HG03520 (cell line): ENCODE data around the gene TUBA1A.
"Not testable (repeated sequence)": the region's sequence is repeated elsewhere in the genome, so short reads cannot be mapped to it uniquely, and the experiment has no call there.

Experiments used
- ATAC-seq: cut with Tn5 transposase; IDR thresholded peaks from one replicate; pipeline ENCODE4 v1.9.1; 2021; ENCODE audit warnings: mild to moderate bottlenecking, moderate library complexity; ENCODE audit not compliant: unreplicated experiment

The TUBA1A gene

GRCh38 chr12:49201595-49202295 lies 12.9 kb upstream of the TUBA1A start:
- ATAC-seq = no peak

DNA sequence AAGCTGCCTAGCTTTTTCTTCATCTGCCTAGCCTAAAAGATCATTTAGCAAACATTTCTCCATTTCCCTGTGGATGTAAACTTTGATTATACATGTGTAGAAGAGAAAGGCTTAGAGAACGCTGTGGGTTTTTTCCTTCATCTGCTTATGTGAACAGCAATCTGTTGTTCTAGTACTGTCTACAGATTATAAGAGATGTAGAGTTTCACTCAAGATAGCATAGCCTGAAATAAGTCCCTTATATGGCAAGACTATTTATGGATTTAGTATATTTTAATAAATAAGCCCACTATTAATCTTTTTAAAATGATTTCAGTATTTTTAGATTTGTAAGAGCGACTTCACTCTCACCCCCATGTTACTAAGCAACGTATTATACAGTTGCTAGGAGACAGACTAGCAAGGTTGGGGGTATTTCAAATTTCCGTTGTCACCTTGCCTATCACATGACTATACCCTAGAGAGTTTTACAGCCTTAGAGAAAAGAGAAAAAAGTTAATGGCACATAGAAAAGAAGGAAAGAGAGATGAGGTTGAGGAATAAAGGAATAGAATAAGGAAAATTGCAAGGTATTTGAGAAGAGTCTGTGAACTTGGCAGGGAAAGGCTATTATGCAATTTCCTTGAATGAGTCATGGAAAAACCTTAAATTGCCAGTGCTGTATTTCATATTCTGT lies 12.2 kb upstream of the TUBA1A start:
- ATAC-seq = no peak

- no peak for ATAC-seq
Measured at GRCh38 chr12:49198431-49199155, 9.7 kb upstream of the TUBA1A start.

- ATAC-seq = no peak
Measured at GRCh38 chr12:49197256-49197655, 8.4 kb upstream of the TUBA1A start.

DNA sequence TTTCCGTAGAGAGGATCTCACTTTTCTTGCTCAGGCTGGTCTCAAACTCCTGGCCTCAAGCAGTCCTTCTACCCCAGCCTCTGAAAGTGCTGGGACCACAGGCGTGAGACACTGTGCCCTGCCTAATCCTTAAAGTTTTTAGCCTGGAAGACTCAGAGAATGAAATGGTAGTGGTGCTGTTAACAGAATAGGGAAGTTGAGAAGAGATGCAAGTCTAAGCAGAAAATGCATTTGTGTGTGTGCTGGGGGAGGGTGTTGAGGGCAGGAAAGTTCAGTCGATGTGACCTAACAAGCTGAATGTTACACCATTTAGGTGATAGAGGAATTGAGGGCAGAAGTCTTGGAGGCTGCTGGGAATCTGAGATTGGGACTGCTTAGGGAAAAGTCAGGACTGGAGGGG lies 6.9 kb upstream of the TUBA1A start:
- ATAC-seq = no peak

DNA sequence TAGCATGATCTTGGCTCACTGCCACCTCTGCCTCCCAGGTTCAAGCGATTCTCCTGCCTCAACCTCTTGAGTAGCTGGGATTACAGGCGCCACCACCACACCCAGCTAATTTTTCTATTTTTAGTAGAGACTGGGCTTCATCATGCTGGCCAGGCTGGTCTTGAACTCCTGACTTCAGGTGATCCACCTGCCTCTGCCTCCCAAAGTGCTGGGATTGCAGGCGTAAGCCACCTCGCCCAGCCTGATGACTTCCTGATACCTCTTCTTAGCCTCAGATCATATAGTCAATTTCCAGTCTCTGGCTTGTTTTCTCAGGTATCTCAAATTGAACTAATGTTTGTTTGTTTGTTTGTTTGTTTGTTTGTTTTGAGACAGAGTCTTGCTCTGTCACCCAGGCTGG lies 4.9 kb upstream of the TUBA1A start:
- ATAC-seq = not testable (repeated sequence)

DNA sequence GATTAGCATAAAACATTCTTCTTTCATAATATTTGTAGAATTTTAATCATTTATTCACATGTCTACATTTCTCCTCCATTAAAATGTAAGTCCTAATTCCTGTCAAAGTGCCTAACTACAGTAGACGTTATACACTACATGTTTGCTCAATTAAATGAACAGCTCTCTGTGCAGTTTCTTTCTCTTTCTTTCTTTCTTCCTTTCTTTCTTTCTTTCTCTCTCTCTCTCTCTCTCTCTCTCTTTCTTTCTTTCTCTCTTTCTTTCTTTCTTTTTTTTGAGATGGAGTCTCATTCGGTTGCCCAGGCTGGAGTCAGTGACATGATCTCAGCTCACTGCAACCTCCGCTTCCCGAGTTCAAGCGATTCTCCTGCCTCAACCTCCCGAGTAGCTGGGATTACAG lies 2.6 kb upstream of the TUBA1A start:
- not testable (repeated sequence) for ATAC-seq

DNA sequence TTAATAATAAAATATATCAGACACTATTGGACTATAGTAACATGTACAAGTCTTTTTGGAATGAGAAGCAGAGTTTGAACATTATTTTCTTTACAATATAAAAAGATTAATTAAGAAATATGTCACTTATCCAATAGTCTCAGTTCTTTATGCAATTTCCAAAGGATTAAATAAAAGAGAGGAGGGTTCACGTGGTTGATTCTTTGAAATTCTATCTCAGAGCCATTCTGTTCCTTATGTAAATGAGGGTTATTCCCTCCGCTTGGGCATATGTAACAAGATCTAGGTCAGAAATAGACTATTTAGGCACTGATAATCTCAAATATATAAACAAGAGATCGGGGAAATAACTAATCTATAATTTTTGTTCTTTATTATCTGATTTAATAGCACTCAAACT lies 2.1 kb upstream of the TUBA1A start:
- no peak for ATAC-seq

GRCh38 chr12:49189731-49190716 lies 1.1 kb upstream of the TUBA1A start:
- no peak for ATAC-seq

DNA sequence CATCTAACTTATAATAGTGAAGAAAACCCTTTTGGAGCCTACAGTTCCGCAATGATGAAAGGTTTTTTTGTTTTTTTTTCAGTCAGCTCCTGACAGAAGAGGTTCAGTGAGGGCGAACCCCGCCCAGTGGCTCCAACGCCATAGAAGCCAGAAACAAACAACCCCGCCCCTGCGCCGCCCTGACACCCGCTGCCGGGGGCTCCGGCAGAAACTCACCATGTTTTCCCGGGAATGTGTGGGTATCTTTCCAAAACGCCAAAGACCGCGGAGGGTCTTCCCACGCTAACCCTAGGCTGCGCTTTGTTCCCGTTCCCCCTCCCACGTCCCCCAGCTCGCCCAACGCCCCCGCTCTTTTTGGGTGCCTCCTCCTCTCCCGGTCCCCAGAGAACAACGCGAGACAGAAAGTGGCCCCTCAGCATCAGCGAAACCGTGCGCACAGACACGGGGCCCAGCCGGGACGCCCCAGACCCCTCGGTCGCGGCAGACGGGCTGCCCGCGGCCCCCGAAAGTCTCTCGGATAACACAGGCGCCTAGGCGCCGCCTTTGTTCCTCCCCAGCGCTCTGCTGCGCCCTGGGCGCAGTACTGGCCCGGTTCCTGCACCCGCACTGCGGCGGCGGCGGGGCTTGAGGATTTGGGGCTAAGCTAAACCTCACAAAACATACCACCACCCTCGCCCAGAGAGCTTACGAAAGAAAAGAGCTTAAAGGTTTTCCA lies 522 bp downstream of the TUBA1A start:
- ATAC-seq = peak; percentile 37

- ATAC-seq = no peak
Measured at GRCh38 chr12:49187184-49187583, 1.7 kb downstream of the TUBA1A start.

DNA sequence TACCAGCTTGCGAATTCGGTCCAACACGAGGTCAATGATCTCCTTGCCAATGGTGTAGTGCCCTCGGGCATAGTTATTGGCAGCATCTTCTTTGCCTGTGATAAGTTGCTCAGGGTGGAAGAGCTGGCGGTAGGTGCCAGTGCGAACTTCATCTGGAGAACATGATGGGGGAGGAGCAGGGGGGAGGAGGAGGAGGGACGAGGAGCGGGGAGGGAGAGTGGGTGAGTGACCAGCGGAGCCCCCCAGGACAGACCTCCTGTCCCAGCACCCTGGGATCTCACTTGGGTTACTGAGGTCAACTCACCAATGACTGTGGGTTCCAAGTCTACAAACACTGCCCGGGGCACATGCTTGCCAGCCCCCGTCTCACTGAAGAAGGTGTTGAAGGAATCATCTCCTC lies 2.6 kb downstream of the TUBA1A start:
- not testable (repeated sequence) for ATAC-seq

DNA sequence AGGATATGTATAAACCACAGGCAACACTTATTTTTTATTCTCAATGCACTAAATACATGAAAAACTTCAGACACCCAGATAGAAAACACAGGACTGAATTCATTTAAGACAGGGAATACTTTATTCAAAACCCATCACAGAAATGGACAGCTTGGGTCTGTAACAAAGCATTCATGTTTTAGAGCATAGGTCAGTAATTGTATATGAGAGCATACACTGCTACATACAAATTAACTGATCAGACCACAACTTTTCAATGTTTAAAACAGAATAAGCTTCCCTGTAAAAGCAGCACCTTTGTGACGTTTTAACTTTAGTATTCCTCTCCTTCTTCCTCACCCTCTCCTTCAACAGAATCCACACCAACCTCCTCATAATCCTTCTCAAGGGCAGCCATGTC lies 4.2 kb downstream of the TUBA1A start:
- ATAC-seq = not testable (repeated sequence)

- not testable (repeated sequence) for ATAC-seq
Measured at GRCh38 chr12:49183214-49183950, 5.5 kb downstream of the TUBA1A start.

- no peak for ATAC-seq
Measured at GRCh38 chr12:49174218-49174617, 14.7 kb downstream of the TUBA1A start.

GRCh38 chr12:49170924-49171323 lies 18.0 kb downstream of the TUBA1A start:
- ATAC-seq = no peak

DNA sequence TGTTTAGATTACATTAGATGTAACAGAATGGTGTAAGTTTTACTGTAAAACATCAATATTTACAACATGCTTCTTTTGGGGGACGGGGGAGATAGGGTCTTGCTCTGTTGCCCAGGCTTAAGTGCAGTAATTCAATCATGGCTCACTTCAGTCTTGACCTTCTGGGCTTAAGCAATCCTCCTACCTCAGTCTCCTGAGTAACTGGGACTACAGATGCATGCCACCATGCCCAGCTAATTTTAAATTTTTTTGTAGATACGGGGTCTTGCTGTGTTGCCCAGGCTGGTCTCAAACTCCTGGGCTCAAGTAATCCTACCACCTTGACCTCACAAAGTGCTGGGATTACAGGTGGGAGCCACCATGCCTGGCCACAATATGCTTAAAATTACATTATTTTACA lies 23.8 kb downstream of the TUBA1A start:
- no peak for ATAC-seq

DNA sequence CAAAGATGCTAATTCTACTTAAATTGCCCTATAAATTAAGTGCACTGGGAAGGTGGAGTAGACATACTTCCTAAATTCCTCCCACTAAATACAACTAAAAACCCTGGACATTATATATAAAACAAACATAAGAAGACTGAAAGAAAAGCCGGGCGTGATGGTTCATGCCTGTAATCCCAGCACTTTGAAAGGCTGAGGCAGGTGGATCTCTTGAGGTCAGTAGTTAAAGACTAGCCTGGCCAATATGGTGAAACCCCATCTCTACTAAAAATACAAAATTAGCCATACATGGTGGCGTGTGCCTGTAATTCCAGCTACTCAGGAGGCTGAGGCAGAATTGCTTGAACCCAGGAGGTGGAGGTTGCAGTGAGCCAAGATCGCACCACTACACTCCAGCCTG lies 27.0 kb downstream of the TUBA1A start:
- ATAC-seq = not testable (repeated sequence)

GRCh38 chr12:49161092-49161795 lies 27.6 kb downstream of the TUBA1A start:
- no peak for ATAC-seq
